ENCODE results near the gene TMEM120A.
"Not testable (repeated sequence)": the region's sequence is repeated elsewhere in the genome, so short reads cannot be mapped to it uniquely, and the experiment has no call there.

Gene TMEM120A

GRCh38 chr7:76008156-76008687 is 13.8 kb upstream of the TMEM120A start (continued):
- TF ChIP-seq TSHZ2 (CRISPR knock-in tag; IDR thresholded peaks at IDR 0.05) (no peak), TOX (CRISPR knock-in tag; IDR thresholded peaks at IDR 0.05; ENCODE audit: borderline replicate concordance) (no peak), ESRRG (CRISPR knock-in tag; IDR thresholded peaks at IDR 0.05) (no peak), ZC3H10 (CRISPR knock-in tag; IDR thresholded peaks at IDR 0.05) (no peak), ZFP3 (CRISPR knock-in tag; IDR thresholded peaks at IDR 0.05) (no peak)

- ATAC-seq: not testable (repeated sequence)
Observed at GRCh38 chr7:76005004-76005403, 10.6 kb upstream of the TMEM120A start.

GRCh38 chr7:76003351-76003750 is 9.0 kb upstream of the TMEM120A start:
- TF ChIP-seq ZFP3 (CRISPR knock-in tag; IDR thresholded peaks at IDR 0.05) (no peak), TOX (CRISPR knock-in tag; IDR thresholded peaks at IDR 0.05; ENCODE audit: borderline replicate concordance) (no peak), ZNF8 (CRISPR knock-in tag; IDR thresholded peaks at IDR 0.05) (no peak), ARNTL (CRISPR knock-in tag; IDR thresholded peaks at IDR 0.05; ENCODE audit: borderline replicate concordance, low read depth) (no peak), POU6F1 (CRISPR knock-in tag; IDR thresholded peaks at IDR 0.05; ENCODE audit: borderline replicate concordance, low read depth) (no peak)
- no peak for ATAC-seq

GRCh38 chr7:76002822-76003221 is 8.4 kb upstream of the TMEM120A start:
- ATAC-seq: no peak
- TF ChIP-seq CSDC2 (CRISPR knock-in tag; IDR thresholded peaks at IDR 0.05): no peak
- no peak for TF ChIP-seq PATZ1 (CRISPR knock-in tag; IDR thresholded peaks at IDR 0.05; ENCODE audit: borderline replicate concordance)
- no peak for TF ChIP-seq ARNTL (CRISPR knock-in tag; IDR thresholded peaks at IDR 0.05; ENCODE audit: borderline replicate concordance, low read depth)

- ATAC-seq: no peak
- no peak for TF ChIP-seq BACH2 (CRISPR knock-in tag; IDR thresholded peaks at IDR 0.05; ENCODE audit: borderline replicate concordance)
- no peak for TF ChIP-seq TOX (CRISPR knock-in tag; IDR thresholded peaks at IDR 0.05; ENCODE audit: borderline replicate concordance)
- TF ChIP-seq ZNF565 (CRISPR knock-in tag; conservative IDR thresholded peaks at IDR 0.05; ENCODE audit: low read depth): no peak
- no peak for TF ChIP-seq OSR1 (CRISPR knock-in tag; IDR thresholded peaks at IDR 0.05)
- no peak for TF ChIP-seq SNAI2 (CRISPR knock-in tag; IDR thresholded peaks at IDR 0.05)
- no peak for TF ChIP-seq ESRRG (CRISPR knock-in tag; IDR thresholded peaks at IDR 0.05)
- no peak for TF ChIP-seq ZNF8 (CRISPR knock-in tag; IDR thresholded peaks at IDR 0.05)
- no peak for TF ChIP-seq ZNF70 (CRISPR knock-in tag; IDR thresholded peaks at IDR 0.05)
- no peak for TF ChIP-seq TSHZ2 (CRISPR knock-in tag; IDR thresholded peaks at IDR 0.05)
- no peak for TF ChIP-seq ARNTL (CRISPR knock-in tag; IDR thresholded peaks at IDR 0.05; ENCODE audit: borderline replicate concordance, low read depth)
- no peak for TF ChIP-seq RARB (CRISPR knock-in tag; IDR thresholded peaks at IDR 0.05)
- TF ChIP-seq CREB5 (CRISPR knock-in tag; IDR thresholded peaks at IDR 0.05; ENCODE audit: low read depth): no peak
- TF ChIP-seq PATZ1 (CRISPR knock-in tag; IDR thresholded peaks at IDR 0.05; ENCODE audit: borderline replicate concordance): no peak
- TF ChIP-seq TCF4 (CRISPR knock-in tag; IDR thresholded peaks at IDR 0.05; ENCODE audit: borderline replicate concordance): no peak
- TF ChIP-seq GLIS3 (CRISPR knock-in tag; IDR thresholded peaks at IDR 0.05): no peak
- no peak for TF ChIP-seq ISL1 (CRISPR knock-in tag; IDR thresholded peaks at IDR 0.05)
Observed at GRCh38 chr7:76002139-76002538, 7.7 kb upstream of the TMEM120A start.

All from SK-N-SH treated with all-trans-retinoic acid at 6 μM for 48 hours (cell line).